Measurements from ENCODE around the gene PRKCZ.

PRKCZ gene

GRCh38 chr1:2151252-2151651 lies 101.0 kb downstream of the PRKCZ start:
- Histone ChIP-seq H3K4me2 (ENCODE audit: low read length) (no peak overlapping the region), H3K9me3 (ENCODE audit: insufficient read depth, low read length) (no peaks in the 10 kb centered on the region), H4K20me1 (ENCODE audit: insufficient read depth, low read length) (no peaks in the 10 kb centered on the region), H3K9ac (ENCODE audit: low read length) (no peak overlapping the region), H3K27me3 (ENCODE audit: low read depth, low read length) (no peaks in the 10 kb centered on the region), H2AFZ (ENCODE audit: low read depth, low read length) (no peak overlapping the region), H3K79me2 (ENCODE audit: low read length) (no peaks in the 10 kb centered on the region), H3K4me1 (ENCODE audit: low read length) (no peaks in the 10 kb centered on the region), H3K27ac (ENCODE audit: low read length) (no peak overlapping the region), H3K4me3 (ENCODE audit: low read length) (no peak overlapping the region), H3K36me3 (replicated peaks; ENCODE audit: low read depth, low read length) (no peaks in the 10 kb centered on the region)
- TF ChIP-seq CTCF (IDR thresholded peaks at IDR 0.05; ENCODE audit: low read depth, low read length) = no peak
- no peak for TF ChIP-seq EZH2phosphoT487 (IDR thresholded peaks at IDR 0.05; ENCODE audit: low read depth)

- no peak overlapping the region for H3K4me3 ChIP-seq (ENCODE audit: low read length)
- no peak overlapping the region for H2AFZ ChIP-seq (ENCODE audit: low read depth, low read length)
- no peaks in the 10 kb centered on the region for H3K9me3 ChIP-seq (ENCODE audit: insufficient read depth, low read length)
- H3K4me2 ChIP-seq (ENCODE audit: low read length) = no peak overlapping the region
- no peaks in the 10 kb centered on the region for H3K4me1 ChIP-seq (ENCODE audit: low read length)
- no peak for TF ChIP-seq CTCF (IDR thresholded peaks at IDR 0.05; ENCODE audit: low read depth, low read length)
- no peak for TF ChIP-seq EZH2phosphoT487 (IDR thresholded peaks at IDR 0.05; ENCODE audit: low read depth)
- H3K27ac ChIP-seq (ENCODE audit: low read length) = no peak overlapping the region
- no peak overlapping the region for H3K9ac ChIP-seq (ENCODE audit: low read length)
- H4K20me1 ChIP-seq (ENCODE audit: insufficient read depth, low read length) = no peaks in the 10 kb centered on the region
- H3K79me2 ChIP-seq (ENCODE audit: low read length) = no peaks in the 10 kb centered on the region
- H3K27me3 ChIP-seq (ENCODE audit: low read depth, low read length) = no peaks in the 10 kb centered on the region
- no peaks in the 10 kb centered on the region for H3K36me3 ChIP-seq (replicated peaks; ENCODE audit: low read depth, low read length)
Observed at GRCh38 chr1:2151911-2152310, 101.7 kb downstream of the PRKCZ start.

DNA sequence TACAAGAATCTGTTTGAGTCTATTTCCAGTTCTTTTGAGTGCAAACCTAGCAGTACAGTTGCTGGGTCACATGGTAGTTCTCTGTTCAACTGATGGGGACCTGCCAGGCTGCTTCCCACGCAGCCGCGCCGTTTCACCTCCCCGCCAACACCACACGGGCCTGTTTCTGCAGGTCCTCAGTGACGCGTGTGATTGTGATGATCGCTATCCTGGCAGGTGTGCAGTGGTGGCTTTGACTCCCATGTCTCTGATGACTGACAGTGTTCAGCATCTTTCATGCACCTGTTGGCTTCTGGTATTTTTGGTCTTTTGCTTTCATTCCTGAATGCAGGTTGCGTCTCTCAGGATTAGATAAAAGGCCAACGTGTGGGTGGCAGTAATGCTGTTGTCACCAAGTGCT lies 102.7 kb downstream of the PRKCZ start:
- H4K20me1 ChIP-seq (ENCODE audit: insufficient read depth, low read length) = no peaks in the 10 kb centered on the region
- no peaks in the 10 kb centered on the region for H3K36me3 ChIP-seq (replicated peaks; ENCODE audit: low read depth, low read length)
- H3K27ac ChIP-seq (ENCODE audit: low read length) = no peak overlapping the region
- no peaks in the 10 kb centered on the region for H3K79me2 ChIP-seq (ENCODE audit: low read length)
- no peaks in the 10 kb centered on the region for H3K27me3 ChIP-seq (ENCODE audit: low read depth, low read length)
- H2AFZ ChIP-seq (ENCODE audit: low read depth, low read length) = no peak overlapping the region
- no peak overlapping the region for H3K4me3 ChIP-seq (ENCODE audit: low read length)
- no peak overlapping the region for H3K9ac ChIP-seq (ENCODE audit: low read length)
- no peak overlapping the region for H3K4me2 ChIP-seq (ENCODE audit: low read length)
- H3K9me3 ChIP-seq (ENCODE audit: insufficient read depth, low read length) = no peaks in the 10 kb centered on the region
- TF ChIP-seq EZH2phosphoT487 (IDR thresholded peaks at IDR 0.05; ENCODE audit: low read depth) (no peak), CTCF (IDR thresholded peaks at IDR 0.05; ENCODE audit: low read depth, low read length) (no peak)
- no peaks in the 10 kb centered on the region for H3K4me1 ChIP-seq (ENCODE audit: low read length)

DNA sequence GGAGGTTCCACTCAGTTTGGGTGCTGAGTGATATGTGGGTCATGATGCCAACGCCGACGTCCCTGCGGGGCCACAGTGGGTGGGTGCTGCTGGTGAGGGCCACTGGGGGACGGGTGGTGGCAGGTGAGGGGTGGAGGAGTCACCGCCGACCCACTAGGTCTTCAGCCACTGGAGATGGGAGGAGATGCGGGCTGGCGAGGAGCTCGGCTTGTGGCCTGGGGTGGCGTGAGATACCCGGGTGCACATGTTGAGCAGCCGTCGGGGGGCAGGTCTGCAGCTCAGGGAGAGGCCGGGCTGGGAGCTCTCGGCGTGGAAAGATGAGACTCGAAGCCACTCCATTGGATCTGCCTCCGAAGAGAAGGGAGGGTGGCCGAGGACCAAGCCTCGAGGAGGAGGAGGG lies 103.8 kb downstream of the PRKCZ start:
- Histone ChIP-seq H3K4me1 (ENCODE audit: low read length) (no peaks in the 10 kb centered on the region), H3K4me2 (ENCODE audit: low read length) (no peak overlapping the region), H3K9ac (ENCODE audit: low read length) (no peak overlapping the region), H3K9me3 (ENCODE audit: insufficient read depth, low read length) (no peaks in the 10 kb centered on the region), H3K27me3 (ENCODE audit: low read depth, low read length) (no peaks in the 10 kb centered on the region), H3K36me3 (replicated peaks; ENCODE audit: low read depth, low read length) (no peaks in the 10 kb centered on the region), H4K20me1 (ENCODE audit: insufficient read depth, low read length) (no peaks in the 10 kb centered on the region), H3K79me2 (ENCODE audit: low read length) (no peaks in the 10 kb centered on the region), H3K27ac (ENCODE audit: low read length) (no peak overlapping the region), H2AFZ (ENCODE audit: low read depth, low read length) (no peak overlapping the region), H3K4me3 (ENCODE audit: low read length) (no peak overlapping the region)
- TF ChIP-seq CTCF (IDR thresholded peaks at IDR 0.05; ENCODE audit: low read depth, low read length) (no peak), EZH2phosphoT487 (IDR thresholded peaks at IDR 0.05; ENCODE audit: low read depth) (no peak)

Data from OCI-LY3 (cell line).